ENCODE measurements around the gene ARL6IP6.

The ARL6IP6 gene

DNA sequence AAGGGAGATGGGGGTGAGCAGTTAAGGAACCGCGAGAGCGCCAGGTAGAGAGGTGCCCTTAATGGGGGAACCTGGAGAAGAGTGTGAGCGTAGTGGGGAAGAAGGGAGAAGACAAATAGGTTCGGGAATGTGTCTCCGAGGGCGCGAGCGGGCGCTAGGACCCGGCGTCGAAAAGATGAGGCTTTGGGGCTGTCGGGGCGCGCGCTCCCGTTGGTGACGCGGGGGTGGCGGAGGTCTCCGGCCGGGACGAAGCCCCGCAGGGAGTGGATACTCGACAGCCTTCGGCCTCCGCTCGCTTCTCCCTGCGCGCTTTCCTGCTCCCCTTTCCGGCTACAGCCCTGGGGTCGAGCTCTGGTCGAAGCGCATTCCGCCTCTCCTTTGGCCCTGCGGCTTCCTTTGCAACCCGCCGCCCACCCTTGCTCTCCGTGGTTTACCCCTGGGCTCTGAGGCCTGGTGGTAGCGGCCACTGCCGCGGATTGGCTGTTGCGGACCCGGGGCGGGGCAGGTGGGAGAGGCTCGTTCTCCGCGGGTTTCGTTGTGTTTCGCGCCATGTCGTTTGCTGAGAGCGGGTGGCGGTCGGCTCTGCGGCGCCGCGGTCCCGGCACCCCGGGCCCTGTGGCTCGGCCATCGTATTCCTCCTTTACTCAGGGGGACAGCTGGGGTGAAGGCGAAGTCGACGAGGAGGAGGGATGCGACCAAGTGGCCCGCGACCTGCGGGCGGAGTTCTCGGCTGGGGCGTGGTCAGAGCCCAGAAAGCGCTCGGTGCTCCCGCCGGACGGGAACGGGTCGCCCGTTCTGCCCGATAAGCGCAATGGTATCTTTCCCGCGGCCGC is at the start of gene ARL6IP6:
Gene ARL6IP6 (plus strand): TSS at position 545 of the 833 bp plus-strand sequence. CDS start 5 bp downstream, at position 550.
- peak; percentile 87 to 88 for DNase-seq (ENCODE audit: low read depth in 2 of 2)

DNA sequence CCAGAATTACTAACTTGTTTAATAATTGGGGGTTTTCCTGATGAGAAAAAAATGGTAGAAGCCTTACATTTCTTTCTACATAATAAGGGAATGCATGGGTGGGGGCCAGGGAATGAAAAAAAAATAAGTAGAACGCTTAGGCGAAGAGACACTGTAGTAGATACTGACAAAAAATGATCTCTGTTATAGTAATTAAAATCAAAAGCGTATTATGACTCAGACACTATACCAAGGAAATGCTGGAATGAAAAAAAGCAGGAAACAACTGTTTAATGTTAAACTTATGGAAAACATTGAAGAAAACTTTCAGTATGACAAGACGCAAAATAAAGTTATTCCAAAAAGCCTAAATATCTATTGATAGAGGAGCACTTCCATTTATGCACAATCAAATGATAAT is 44.1 kb upstream of the ARL6IP6 start:
- no peak for DNase-seq (ENCODE audit: low read depth in 2 of 2)

- DNase-seq (ENCODE audit: low read depth in 2 of 2), result no peak
Observed at GRCh38 chr2:152676461-152676860, 42.0 kb upstream of the ARL6IP6 start.

GRCh38 chr2:152678808-152679207 is 39.6 kb upstream of the ARL6IP6 start:
- DNase-seq (ENCODE audit: low read depth in 2 of 2), result no peak

DNA sequence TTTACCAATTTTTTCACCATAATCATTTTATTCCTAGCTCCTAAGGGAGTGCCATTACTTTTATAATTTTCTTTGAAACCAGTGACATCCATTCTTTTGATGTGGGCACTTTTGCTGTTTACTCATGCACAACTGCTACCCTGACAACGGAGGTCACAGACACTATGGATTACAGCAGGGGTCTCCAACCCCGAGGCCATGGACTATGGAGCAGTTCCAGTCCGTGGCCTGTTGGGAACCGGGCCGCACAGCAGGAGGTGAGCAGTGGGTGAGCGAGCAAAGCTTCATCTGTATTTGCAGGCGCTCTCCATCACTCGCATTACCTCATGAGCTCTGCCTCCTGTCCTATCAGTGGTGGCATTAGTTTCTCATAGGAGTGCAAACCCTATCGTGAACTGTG is 35.8 kb upstream of the ARL6IP6 start:
- DNase-seq (ENCODE audit: low read depth in 2 of 2), result no peak

- no peak for DNase-seq (ENCODE audit: low read depth in 2 of 2)
Observed at GRCh38 chr2:152683400-152683799, 35.0 kb upstream of the ARL6IP6 start.

GRCh38 chr2:152686321-152686720 is 32.1 kb upstream of the ARL6IP6 start:
- no peak for DNase-seq (ENCODE audit: low read depth in 2 of 2)

GRCh38 chr2:152693033-152693432 is 25.4 kb upstream of the ARL6IP6 start:
- DNase-seq (ENCODE audit: low read depth in 2 of 2), result no peak

- no peak for DNase-seq (ENCODE audit: low read depth in 2 of 2)
Observed at GRCh38 chr2:152694161-152694661, 24.2 kb upstream of the ARL6IP6 start.

GRCh38 chr2:152695763-152696162 is 22.7 kb upstream of the ARL6IP6 start:
- no peak for DNase-seq (ENCODE audit: low read depth in 2 of 2)

DNA sequence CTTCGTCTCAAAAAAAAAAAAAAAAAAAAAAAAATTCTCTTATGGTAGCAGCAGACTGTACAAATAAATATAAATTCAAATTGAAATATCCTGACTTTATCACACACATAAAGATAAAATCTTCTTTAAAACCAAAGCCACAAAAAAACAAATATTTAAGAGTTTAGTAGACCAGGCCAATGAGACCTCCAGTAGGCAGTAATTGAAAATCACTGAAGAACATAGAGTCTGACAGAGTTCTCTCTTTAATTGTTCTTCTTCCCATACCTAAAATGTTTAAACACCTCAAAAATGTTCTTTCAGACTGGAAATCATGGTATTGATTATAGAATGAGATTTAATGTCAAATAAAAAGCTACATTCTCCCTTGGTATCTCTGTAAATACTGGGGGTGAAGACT is 21.9 kb upstream of the ARL6IP6 start:
- no peak for DNase-seq (ENCODE audit: low read depth in 2 of 2)

DNA sequence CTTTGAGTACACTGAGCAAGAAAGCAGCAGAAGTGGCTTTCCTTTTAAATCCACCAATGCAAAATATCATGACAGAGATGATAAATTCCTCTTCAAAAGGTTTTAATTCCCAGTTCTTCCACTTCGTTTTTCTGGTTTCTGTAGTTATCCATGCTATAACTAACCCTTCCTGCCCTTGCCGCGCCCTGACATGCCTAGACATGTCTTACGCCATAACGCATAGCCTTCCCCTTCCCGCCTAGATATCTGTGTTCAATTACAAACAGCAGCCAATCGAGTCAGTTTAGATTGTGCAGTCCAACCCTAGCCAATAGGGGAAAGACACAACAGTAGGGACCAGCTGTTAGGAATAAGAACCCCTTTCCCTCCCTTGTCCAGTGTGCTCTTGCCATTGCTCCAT is 17.2 kb upstream of the ARL6IP6 start:
- no peak for DNase-seq (ENCODE audit: low read depth in 2 of 2)

GRCh38 chr2:152706477-152707021 is 11.9 kb upstream of the ARL6IP6 start:
- no peak for DNase-seq (ENCODE audit: low read depth in 2 of 2)

GRCh38 chr2:152708742-152709141 is 9.7 kb upstream of the ARL6IP6 start:
- DNase-seq (ENCODE audit: low read depth in 2 of 2), result no peak

DNA sequence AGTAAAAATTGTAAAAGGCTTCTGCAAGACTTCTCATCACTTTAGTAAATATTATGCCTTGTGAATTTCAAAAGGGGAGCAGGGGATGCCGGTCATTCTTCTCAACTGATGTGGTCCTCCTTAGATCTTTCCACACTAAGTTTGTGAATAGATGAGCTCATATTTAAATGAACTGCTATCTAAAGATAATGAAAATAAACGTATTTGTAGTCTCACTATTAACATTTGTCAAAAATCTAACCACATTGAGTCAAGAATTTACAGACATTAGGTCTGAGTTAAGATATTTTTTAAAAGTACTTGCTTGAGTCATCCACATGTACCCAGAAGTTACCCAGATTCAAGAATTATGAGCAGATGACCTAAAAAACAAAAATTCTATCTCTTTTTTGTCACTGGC is 7.7 kb upstream of the ARL6IP6 start:
- no peak for DNase-seq (ENCODE audit: low read depth in 2 of 2)

GRCh38 chr2:152715112-152715511 is 3.3 kb upstream of the ARL6IP6 start:
- no peak for DNase-seq (ENCODE audit: low read depth in 2 of 2)

DNA sequence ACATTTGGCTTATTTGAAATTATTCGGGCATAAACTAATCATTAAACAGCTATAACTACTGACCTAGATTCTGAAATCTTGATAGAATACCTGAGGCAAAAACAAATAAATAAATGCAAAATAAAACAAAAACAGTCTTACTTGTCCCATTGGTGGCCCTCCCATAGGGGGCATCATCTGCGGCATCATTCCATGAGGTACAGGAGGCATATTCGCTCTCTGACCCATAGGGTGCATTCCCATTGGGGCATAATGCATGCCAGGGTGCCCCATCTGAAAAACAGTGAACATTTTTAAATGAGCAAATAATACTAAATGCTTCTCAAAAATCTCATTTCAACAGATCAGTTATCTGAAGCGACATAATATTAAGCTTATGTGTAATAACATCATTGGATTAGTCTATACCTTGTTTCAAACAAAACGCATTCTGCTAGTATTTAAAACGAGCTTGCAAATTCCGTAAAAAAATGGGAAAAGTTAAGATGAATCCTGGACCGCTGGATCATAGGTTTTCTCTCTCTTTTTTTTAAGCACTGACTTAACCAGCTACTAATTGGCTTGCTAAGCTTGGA is 2.5 kb upstream of the ARL6IP6 start:
- DNase-seq (ENCODE audit: low read depth in 2 of 2), result no peak

DNA sequence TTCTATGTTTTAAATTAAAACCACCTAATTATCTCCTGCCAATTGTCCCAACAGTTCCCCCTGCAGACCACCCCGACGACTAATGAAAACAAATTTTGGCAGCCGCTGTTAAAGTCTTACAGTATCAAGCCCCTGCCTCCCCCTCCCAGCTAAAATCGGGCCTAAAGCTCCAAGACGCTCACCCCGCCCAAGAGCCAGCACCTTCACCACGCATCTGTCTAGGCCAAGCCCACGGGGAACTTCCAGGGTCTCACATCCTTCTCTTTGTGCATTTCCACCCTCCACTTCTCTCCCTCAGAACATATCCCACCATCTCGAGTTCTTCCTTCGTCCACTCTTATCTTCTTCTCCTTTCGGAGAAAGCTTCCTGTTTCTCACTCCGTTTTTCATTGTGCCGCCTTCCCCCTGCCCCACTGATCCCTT is 1.6 kb upstream of the ARL6IP6 start:
- no peak for DNase-seq (ENCODE audit: low read depth in 2 of 2)

- DNase-seq (ENCODE audit: low read depth in 2 of 2), result peak; percentile 97 to 98
Observed at GRCh38 chr2:152717228-152718075, 968 bp upstream of the ARL6IP6 start, which contains the start of gene PRPF40A. Gene PRPF40A (minus strand): TSS chr2:152717461. CDS start chr2:152717439, 22 bp downstream.

- DNase-seq (ENCODE audit: low read depth in 2 of 2), result no peak
Observed at GRCh38 chr2:152718909-152719645, 657 bp downstream of the ARL6IP6 start.

DNA sequence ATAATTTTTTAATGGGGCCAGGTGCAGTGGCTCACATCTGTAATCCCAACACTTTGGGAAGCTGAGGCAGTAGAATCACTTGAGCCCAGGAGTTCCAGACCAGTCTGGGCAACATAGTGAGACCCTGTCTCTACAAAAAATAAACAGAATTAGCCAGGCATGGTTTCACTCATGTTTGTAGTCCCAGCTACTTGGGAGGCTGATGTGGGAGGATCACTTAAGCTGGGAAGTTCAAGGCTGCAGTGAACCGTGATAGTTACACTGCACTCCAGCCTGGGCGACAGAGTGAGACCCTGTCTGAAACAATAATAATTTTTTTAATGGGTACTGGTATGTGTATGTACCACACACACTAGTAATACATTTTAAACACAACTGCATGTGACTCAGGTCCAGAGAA is 2.4 kb downstream of the ARL6IP6 start:
- DNase-seq (ENCODE audit: low read depth in 2 of 2), result no peak
